K562 (cell line): Measurements from ENCODE around the gene RRP7A. TPM values are rescaled to one million over a fixed set of nuclear protein-coding genes. Genes with fewer than 3 reads are reported as not detected.
"Not testable (repeated sequence)": the region's sequence is repeated elsewhere in the genome, so short reads cannot be mapped to it uniquely, and the experiment has no call there.

ENCODE experiments used
- ATAC-seq: fragments of 200-7000 bp; cut with Tn5 transposase; 3 replicates; pipeline ENCODE4 v1.9.1; 2020; ENCODE audit warnings: moderate library complexity
- BruUV-seq: library from RNA; stranded (reverse); fragments of 400-500 nt; replicated peaks from 2 replicates; lab custom pipeline; 2021; lab: Mats Ljungman, UMichigan
- CTCF ChIA-PET: fragments of 300-600 bp; formaldehyde crosslinking; extraction: SDS; loops from one replicate; lab custom pipeline; 2021; ENCODE audit warnings: low intra/inter-chr PET ratio; lab: Yijun Ruan, JAX
- POLR2A ChIA-PET: fragments of 300-600, 350-650 bp; sonication (Branson Sonifier 250); formaldehyde crosslinking; extraction: SDS; loops from one replicate; lab custom pipeline; 2021; ENCODE audit warnings: antibody characterized with exemption, inconsistent platforms; lab: Yijun Ruan, JAX
- DNase-seq, 4 experiments: peaks; one replicate each; pipeline versions ENCODE4 v3.0.0 to v3.0.0-alpha.2; 2011 to 2018; ENCODE audit warnings: low spot score in 3 of 4, mixed read lengths in 3 of 4; ENCODE audit errors: extremely low read depth in 1 of 4
- FAIRE-seq: peaks from 2 replicates; lab custom pipeline; 2011; peaks lifted over from hg19 to GRCh38; lab: Jason Lieb, UNC
- H2AFZ ChIP-seq: 2 replicates; pipeline ENCODE4 v1.6.0; 2011; ENCODE audit warnings: low read depth, low read length, control low read depth, inconsistent platforms
- H3K27ac ChIP-seq: fragments of 200-600 bp; 3 replicates; pipeline ENCODE4 v1.8.0; 2011; ENCODE audit warnings: low read depth, mild to moderate bottlenecking, control low read depth, inconsistent platforms, low read length, moderate library complexity, mixed read lengths; ENCODE audit errors: extremely low read depth
- H3K27me3 ChIP-seq, 2 experiments: fragments of 300-600 bp in 1 of 2; 2 replicates in 1 of 2; 3 replicates in 1 of 2; pipeline versions ENCODE4 v1.6.0 to v1.8.0; 2011; ENCODE audit warnings: inconsistent platforms in 2 of 2, low read length in 2 of 2, mild to moderate bottlenecking in 1 of 2, mixed read lengths in 1 of 2, moderate library complexity in 1 of 2; ENCODE audit not compliant: control insufficient read depth in 2 of 2, insufficient read depth in 2 of 2
- H3K36me3 ChIP-seq: fragments of 300-600 bp; 3 replicates; pipeline ENCODE4 v1.8.0; 2011; ENCODE audit warnings: mild to moderate bottlenecking, low read length, inconsistent platforms; ENCODE audit not compliant: control insufficient read depth, insufficient read depth
- H3K4me1 ChIP-seq, 2 experiments: fragments of 200-600 bp in 1 of 2; replicated peaks in 1 of 2; 2 replicates in 1 of 2; 3 replicates in 1 of 2; pipeline versions ENCODE4 v1.5.1 to v1.8.0; 2011; ENCODE audit warnings: inconsistent platforms in 2 of 2, low read length in 2 of 2, mild to moderate bottlenecking in 1 of 2, mixed read lengths in 1 of 2, moderate library complexity in 1 of 2; ENCODE audit not compliant: control insufficient read depth in 2 of 2, insufficient read depth in 2 of 2
- H3K4me2 ChIP-seq: 2 replicates; pipeline ENCODE4 v1.6.1; 2011; ENCODE audit warnings: low read length, control low read depth, inconsistent platforms, mixed read lengths; ENCODE audit not compliant: insufficient read depth
- H3K4me3 ChIP-seq: fragments of 200-600 bp; sonication (generic), shearing (Covaris generic); 2 replicates; pipeline ENCODE4 v1.5.1; 2016; ENCODE audit warnings: control low read depth, inconsistent platforms
- H3K79me2 ChIP-seq: fragments of 200-600 bp; 3 replicates; pipeline ENCODE4 v1.8.0; 2011; ENCODE audit warnings: low read length, inconsistent platforms; ENCODE audit not compliant: control insufficient read depth, insufficient read depth
- H3K9ac ChIP-seq, 2 experiments: 2 replicates each; pipeline versions ENCODE4 v1.6.0 to v1.6.1; 2011; ENCODE audit warnings: low read depth in 2 of 2, low read length in 2 of 2, control low read depth in 1 of 2, inconsistent platforms in 1 of 2, mild to moderate bottlenecking in 1 of 2, mixed read lengths in 1 of 2; ENCODE audit not compliant: insufficient read depth in 1 of 2
- H3K9me1 ChIP-seq: one replicate; pipeline ENCODE4 v1.6.0; 2011; ENCODE audit warnings: inconsistent platforms, mild to moderate bottlenecking, low read length, moderate library complexity; ENCODE audit not compliant: control insufficient read depth, insufficient read depth
- H3K9me3 ChIP-seq: replicated peaks from 2 replicates; pipeline ENCODE4 v1.5.1; 2011; ENCODE audit warnings: low read depth, low read length, inconsistent platforms; ENCODE audit not compliant: control insufficient read depth, insufficient read depth
- H4K20me1 ChIP-seq: replicated peaks from 2 replicates; pipeline ENCODE4 v1.6.1; 2011; ENCODE audit warnings: low read length, inconsistent platforms, mixed read lengths; ENCODE audit not compliant: control insufficient read depth, insufficient read depth
- DACH1 ChIP-seq: fragments of 450-650 bp; IDR thresholded peaks from 2 replicates; pipeline ENCODE4 v1.6.1; 2018; ENCODE audit not compliant: partially characterized antibody
- MEIS2 ChIP-seq: fragments of 450-650 bp; IDR thresholded peaks from 2 replicates; pipeline ENCODE4 v1.6.1; 2014; ENCODE audit warnings: mild to moderate bottlenecking; ENCODE audit not compliant: partially characterized antibody
- SRSF3 ChIP-seq: fragments of 200-400 bp; formaldehyde crosslinking; IDR thresholded peaks from 2 replicates; pipeline ENCODE4 v1.6.1; 2016; ENCODE audit warnings: mild to moderate bottlenecking, low read length, moderate library complexity; ENCODE audit not compliant: insufficient read depth
- ZFX ChIP-seq: sonication (generic); formaldehyde crosslinking; IDR thresholded peaks from 2 replicates; pipeline ENCODE4 v1.8.0; 2022; ENCODE audit warnings: mild to moderate bottlenecking, missing genetic modification reagents, moderate library complexity
- ZNF384 ChIP-seq: IDR thresholded peaks from 2 replicates; pipeline ENCODE4 v1.6.1; 2012; ENCODE audit warnings: low read depth, low read length, improper control_type of control experiment
- ZNF695 ChIP-seq: fragments of 450-650 bp; formaldehyde crosslinking; IDR thresholded peaks from 2 replicates; pipeline ENCODE4 v1.4.0; 2020; ENCODE audit warnings: mild to moderate bottlenecking, moderate library complexity
- WGBS: fragments of 100-300 bp; shearing (Covaris generic); methylation state at CpG from one replicate; pipeline ENCODE4 v1.1.6; 2016; ENCODE audit warnings: low coverage, mixed read lengths; ENCODE audit not compliant: insufficient coverage; ENCODE audit errors: missing lambda C conversion rate; 5-methylcytosine and 5-hydroxymethylcytosine counted together
- in situ Hi-C: fragments of 300-500 bp; cut with MboI; formaldehyde crosslinking; loops from 4 replicates; pipeline ENCODE4 v1.15.0; 2018; ENCODE audit warnings: inconsistent platforms, mixed read lengths
- intact Hi-C: fragments of 100-400 bp; cut with micrococcal nuclease; formaldehyde crosslinking; loops from 2 replicates; pipeline ENCODE4 v1.14.2; 2022
- polyA plus RNA-seq, 8 experiments: library from polyadenylated mRNA; depleted of rRNA in 4 of 8; stranded (reverse) in 5 of 8; unstranded in 3 of 8; fragments of >200 nt; fragmentation: Nextera tagmentation in 2 of 8; fragmentation: Illumina TruSeq in 1 of 8; extraction: Ambion mirVana in 2 of 8; extraction: Trizol in 1 of 8; gene quantifications; 2 replicates each; pipeline versions ENCODE4 v1.2.1 to v1.2.3, GENCODE V29; 2011 to 2014; ENCODE audit warnings: inconsistent platforms in 1 of 8, missing spikeins in 1 of 8
- total RNA-seq, 7 experiments: library from RNA; depleted of rRNA in 6 of 7; stranded (reverse); fragments of >200 nt in 6 of 7; fragmentation: Illumina TruSeq in 2 of 7; extraction: Trizol in 2 of 7; gene quantifications; 2 replicates each; pipeline versions ENCODE4 v1.2.1 to v1.2.3, GENCODE V29; 2011 to 2021; ENCODE audit warnings: low replicate concordance in 1 of 7
- TF ChIP-seq, protein P1 (sequence below), 2 experiments: IDR thresholded peaks; 2 replicates each; pipeline ENCODE4 v1.6.1; 2012; ENCODE audit warnings: improper control_type of control experiment in 2 of 2, low read depth in 2 of 2, low read length in 2 of 2, borderline replicate concordance in 1 of 2

RRP7A gene
- total and polyA plus RNA-seq, 9 of the 15 experiments (the other 6 are each of a cell fraction or from before 2014, with no cell fraction given): 3.4 to 74.1 (median 40.3) TPM

GRCh38 chr22:42553475-42554361, 34.1 kb upstream of the RRP7A start, which contains the start of gene SERHL2 (continued):
- TF ChIP-seq, protein P1, sequence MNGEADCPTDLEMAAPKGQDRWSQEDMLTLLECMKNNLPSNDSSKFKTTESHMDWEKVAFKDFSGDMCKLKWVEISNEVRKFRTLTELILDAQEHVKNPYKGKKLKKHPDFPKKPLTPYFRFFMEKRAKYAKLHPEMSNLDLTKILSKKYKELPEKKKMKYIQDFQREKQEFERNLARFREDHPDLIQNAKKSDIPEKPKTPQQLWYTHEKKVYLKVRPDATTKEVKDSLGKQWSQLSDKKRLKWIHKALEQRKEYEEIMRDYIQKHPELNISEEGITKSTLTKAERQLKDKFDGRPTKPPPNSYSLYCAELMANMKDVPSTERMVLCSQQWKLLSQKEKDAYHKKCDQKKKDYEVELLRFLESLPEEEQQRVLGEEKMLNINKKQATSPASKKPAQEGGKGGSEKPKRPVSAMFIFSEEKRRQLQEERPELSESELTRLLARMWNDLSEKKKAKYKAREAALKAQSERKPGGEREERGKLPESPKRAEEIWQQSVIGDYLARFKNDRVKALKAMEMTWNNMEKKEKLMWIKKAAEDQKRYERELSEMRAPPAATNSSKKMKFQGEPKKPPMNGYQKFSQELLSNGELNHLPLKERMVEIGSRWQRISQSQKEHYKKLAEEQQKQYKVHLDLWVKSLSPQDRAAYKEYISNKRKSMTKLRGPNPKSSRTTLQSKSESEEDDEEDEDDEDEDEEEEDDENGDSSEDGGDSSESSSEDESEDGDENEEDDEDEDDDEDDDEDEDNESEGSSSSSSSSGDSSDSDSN (IDR thresholded peaks at IDR 0.05; ENCODE audit: borderline replicate concordance in 1 of 2, low read depth in 2 of 2, low read length in 2 of 2): peak in 1 of 2 experiments; percentile 49; a peak in 1 of 4 replicates
- no peak for TF ChIP-seq ZNF695 (CRISPR knock-in tag)
- TF ChIP-seq SRSF3: no peak
- TF ChIP-seq MEIS2: peak; percentile 72
- no peak for TF ChIP-seq ZNF384
- no peak for TF ChIP-seq DACH1

DNA sequence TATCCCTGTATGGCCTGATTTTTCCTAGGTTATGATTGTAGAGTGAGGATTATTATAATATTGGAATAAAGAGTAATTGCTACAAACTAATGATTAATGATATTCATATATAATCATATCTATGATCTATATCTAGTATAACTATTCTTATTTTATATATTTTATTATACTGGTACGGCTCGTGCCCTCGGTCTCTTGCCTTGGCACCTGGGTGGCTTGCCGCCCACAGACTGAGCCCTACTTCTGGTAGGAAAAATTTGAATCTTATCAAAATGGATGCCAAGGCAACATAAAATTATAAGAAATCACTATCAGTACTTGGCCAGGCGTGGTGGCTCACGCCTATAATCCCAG, 32.7 kb upstream of the RRP7A start:
- H3K36me3 ChIP-seq, DNase-seq, H3K4me2 ChIP-seq, H3K27ac ChIP-seq, H3K9me3 ChIP-seq, H3K9me1 ChIP-seq, in situ Hi-C loops, H3K9ac ChIP-seq, BruUV-seq, H3K79me2 ChIP-seq, H3K4me3 ChIP-seq, FAIRE-seq, POLR2A ChIA-PET, H2AFZ ChIP-seq, H4K20me1 ChIP-seq, ATAC-seq, H3K27me3 ChIP-seq, CTCF ChIA-PET: not testable (repeated sequence)
- TF ChIP-seq ZFX (CRISPR knock-in tag): 0 out of 2 replicates have a peak, but pooled peaks have one; percentile 12
- intact Hi-C loops: loop anchor here (2.0 kb wide), 1 partner anchor 19 kb away; no protein-coding TSS in a partner anchor
- WGBS: 92% methylated on average over 6 of the region's 6 CpGs
- H3K4me1 ChIP-seq: peaks cover 9 to 32% of the 10 kb centered on the region in 2 experiments; a peak in 4 of 5 replicates
